OCI-LY7 (cell line): ENCODE data around the gene PLCB1. TPM values are rescaled to one million over a fixed set of nuclear protein-coding genes. Genes with fewer than 3 reads are reported as not detected.

Source experiments
- BruUV-seq: library from RNA; stranded (reverse); fragments of 400-500 nt; replicated peaks from 2 replicates; lab custom pipeline; 2021; lab: Mats Ljungman, UMichigan
- CTCF ChIA-PET: fragments of 300-600 bp; sonication (Branson Sonifier 250); formaldehyde crosslinking; loops from one replicate; lab custom pipeline; 2022; ENCODE audit warnings: antibody characterized with exemption; ENCODE audit not compliant: unreplicated experiment; lab: Charles Lee
- POLR2A ChIA-PET: fragments of 300-600 bp; sonication (Branson Sonifier 250); formaldehyde crosslinking; loops from one replicate; lab custom pipeline; 2022; ENCODE audit warnings: antibody characterized with exemption; lab: Charles Lee
- DNase-seq: peaks from one replicate; pipeline ENCODE4 v3.0.0-alpha.2; 2015; ENCODE audit warnings: low spot score
- H2AFZ ChIP-seq: fragments of 200-600 bp; sonication (generic), shearing (Covaris generic); 2 replicates; pipeline ENCODE4 v1.6.1; 2014; ENCODE audit warnings: mild to moderate bottlenecking, antibody characterized with exemption, low read length, moderate library complexity
- H3K27ac ChIP-seq: fragments of 200-600 bp; sonication (generic); 2 replicates; pipeline ENCODE4 v1.5.1; 2014; ENCODE audit warnings: mixed run types, low read depth, mild to moderate bottlenecking, moderate library complexity, low read length, inconsistent platforms; ENCODE audit not compliant: poor library complexity, severe bottlenecking
- H3K36me3 ChIP-seq: fragments of 200-600 bp; sonication (generic); 2 replicates; pipeline ENCODE4 v1.6.1; 2014; ENCODE audit warnings: mild to moderate bottlenecking, antibody characterized with exemption, low read length, moderate library complexity, mixed read lengths; ENCODE audit not compliant: insufficient read depth
- H3K4me1 ChIP-seq: fragments of 200-600 bp; sonication (generic); 2 replicates; pipeline ENCODE4 v1.5.1; 2014; ENCODE audit warnings: mild to moderate bottlenecking, low read length; ENCODE audit not compliant: insufficient read depth, poor library complexity, severe bottlenecking
- H3K4me2 ChIP-seq: fragments of 200-600 bp; sonication (generic); 2 replicates; pipeline ENCODE4 v1.6.1; 2014; ENCODE audit warnings: mild to moderate bottlenecking, low read length
- H3K4me3 ChIP-seq: fragments of 200-600 bp; sonication (generic); 2 replicates; pipeline ENCODE4 v1.5.1; 2014; ENCODE audit warnings: mild to moderate bottlenecking, low read depth, low read length; ENCODE audit not compliant: poor library complexity, severe bottlenecking
- H3K79me2 ChIP-seq: fragments of 200-600 bp; sonication (generic); 2 replicates; pipeline ENCODE4 v1.6.1; 2016; ENCODE audit warnings: low read depth, mild to moderate bottlenecking, low read length, moderate library complexity, mixed read lengths; ENCODE audit not compliant: insufficient read depth
- H3K9me2 ChIP-seq: fragments of 200-600 bp; sonication (generic); 2 replicates; pipeline ENCODE4 v1.6.1; 2016; ENCODE audit warnings: mild to moderate bottlenecking, low read length, mixed read lengths; ENCODE audit not compliant: insufficient read depth
- H3K9me3 ChIP-seq: fragments of 200-600 bp; sonication (generic); 2 replicates; pipeline ENCODE4 v1.6.1; 2014; ENCODE audit warnings: mild to moderate bottlenecking, mixed run types, low read length, mixed read lengths
- H4K20me1 ChIP-seq: fragments of 200-600 bp; sonication (generic); 2 replicates; pipeline ENCODE4 v1.6.1; 2014; ENCODE audit warnings: mild to moderate bottlenecking, antibody characterized with exemption, low read length, moderate library complexity, mixed read lengths; ENCODE audit not compliant: insufficient read depth
- EZH2phosphoT487 ChIP-seq: fragments of 200-600 bp; sonication (generic); IDR thresholded peaks from 2 replicates; pipeline ENCODE4 v1.6.1; 2018; ENCODE audit warnings: low read depth, borderline replicate concordance, mild to moderate bottlenecking, mixed run types, antibody characterized with exemption, low read length, moderate library complexity, mixed read lengths
- intact Hi-C: fragments of 100-400 bp; cut with micrococcal nuclease; formaldehyde crosslinking; loops from one replicate; pipeline ENCODE4 v1.10.0; 2022; ENCODE audit not compliant: unreplicated experiment
- total RNA-seq, 2 experiments: library from RNA; depleted of rRNA in 1 of 2; stranded (reverse); fragments of >200 nt in 1 of 2; shearing (Covaris generic) in 1 of 2; gene quantifications; 2 replicates each; pipeline ENCODE4 v1.2.3, GENCODE V29; 2014 to 2022
- TF ChIP-seq, protein P1 (sequence below): fragments of 200-600 bp; sonication (generic); conservative IDR thresholded peaks from 2 replicates; pipeline ENCODE4 v1.5.1; 2014; ENCODE audit warnings: mild to moderate bottlenecking, antibody characterized with exemption, low read length, moderate library complexity, mixed read lengths

The PLCB1 gene
- total RNA-seq, 2 experiments from 2014 or later: 14.6 to 30.5 TPM

DNA sequence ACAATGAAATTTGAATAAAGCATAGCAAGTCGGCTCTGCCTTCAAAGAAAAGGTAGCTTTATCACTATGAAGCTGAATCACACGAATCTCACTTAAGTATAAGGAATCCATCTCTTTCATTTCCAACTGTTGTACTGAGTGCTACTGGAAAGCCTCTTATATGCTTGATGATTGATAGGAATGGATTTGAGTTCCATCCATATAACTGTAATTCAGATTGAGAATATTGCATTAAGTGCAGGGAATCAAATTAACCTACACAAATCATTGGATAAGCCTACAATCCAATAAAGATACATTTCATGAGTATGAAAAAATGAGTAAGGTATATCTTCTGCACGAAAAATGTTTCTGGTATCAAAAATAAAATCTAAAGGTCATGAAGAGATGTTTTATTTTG lies 492.0 kb downstream of the PLCB1 start:
- no peaks in the 10 kb centered on the region for H3K9me2 ChIP-seq
- ChIA-PET POLR2A (interaction anchor here (1.8 kb wide), 1 partner anchor 12 kb away, joined by 3 read pairs; no protein-coding TSS in a partner anchor), CTCF (no interaction called here)
- H4K20me1 ChIP-seq: no peaks in the 10 kb centered on the region
- intact Hi-C loops: no loop called here
- H3K4me3 ChIP-seq: no peak overlapping the region
- no TSS peak for BruUV-seq
- TF ChIP-seq EZH2phosphoT487: no peak
- TF ChIP-seq, protein P1, sequence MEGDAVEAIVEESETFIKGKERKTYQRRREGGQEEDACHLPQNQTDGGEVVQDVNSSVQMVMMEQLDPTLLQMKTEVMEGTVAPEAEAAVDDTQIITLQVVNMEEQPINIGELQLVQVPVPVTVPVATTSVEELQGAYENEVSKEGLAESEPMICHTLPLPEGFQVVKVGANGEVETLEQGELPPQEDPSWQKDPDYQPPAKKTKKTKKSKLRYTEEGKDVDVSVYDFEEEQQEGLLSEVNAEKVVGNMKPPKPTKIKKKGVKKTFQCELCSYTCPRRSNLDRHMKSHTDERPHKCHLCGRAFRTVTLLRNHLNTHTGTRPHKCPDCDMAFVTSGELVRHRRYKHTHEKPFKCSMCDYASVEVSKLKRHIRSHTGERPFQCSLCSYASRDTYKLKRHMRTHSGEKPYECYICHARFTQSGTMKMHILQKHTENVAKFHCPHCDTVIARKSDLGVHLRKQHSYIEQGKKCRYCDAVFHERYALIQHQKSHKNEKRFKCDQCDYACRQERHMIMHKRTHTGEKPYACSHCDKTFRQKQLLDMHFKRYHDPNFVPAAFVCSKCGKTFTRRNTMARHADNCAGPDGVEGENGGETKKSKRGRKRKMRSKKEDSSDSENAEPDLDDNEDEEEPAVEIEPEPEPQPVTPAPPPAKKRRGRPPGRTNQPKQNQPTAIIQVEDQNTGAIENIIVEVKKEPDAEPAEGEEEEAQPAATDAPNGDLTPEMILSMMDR: no peak
- no peaks in the 10 kb centered on the region for H3K36me3 ChIP-seq
- no peaks in the 10 kb centered on the region for H3K9me3 ChIP-seq
- DNase-seq: no peak
- no peaks in the 10 kb centered on the region for H3K79me2 ChIP-seq
- no peak overlapping the region for H2AFZ ChIP-seq
- H3K27ac ChIP-seq: no peak overlapping the region
- H3K4me2 ChIP-seq: no peak overlapping the region
- H3K4me1 ChIP-seq: peaks cover 3% of the 10 kb centered on the region

GRCh38 chr20:8624616-8625015 lies 492.6 kb downstream of the PLCB1 start:
- Histone ChIP-seq H3K9me2 (no peaks in the 10 kb centered on the region), H3K79me2 (no peaks in the 10 kb centered on the region), H3K36me3 (no peaks in the 10 kb centered on the region), H3K4me3 (no peak overlapping the region), H3K4me1 (peaks cover 3% of the 10 kb centered on the region), H2AFZ (no peak overlapping the region), H4K20me1 (no peaks in the 10 kb centered on the region), H3K9me3 (no peaks in the 10 kb centered on the region), H3K27ac (no peak overlapping the region), H3K4me2 (no peak overlapping the region)
- CTCF ChIA-PET: no interaction called here
- POLR2A ChIA-PET: no interaction called here
- no peak for DNase-seq
- TF ChIP-seq EZH2phosphoT487: no peak
- TF ChIP-seq, protein P1: no peak
- no TSS peak for BruUV-seq
- intact Hi-C loops: no loop called here

GRCh38 chr20:8627340-8628004 lies 495.4 kb downstream of the PLCB1 start:
- Histone ChIP-seq H3K36me3 (no peaks in the 10 kb centered on the region), H3K9me3 (no peaks in the 10 kb centered on the region), H4K20me1 (no peaks in the 10 kb centered on the region), H3K4me1 (no peaks in the 10 kb centered on the region), H3K9me2 (no peaks in the 10 kb centered on the region), H3K79me2 (no peaks in the 10 kb centered on the region), H3K4me3 (no peak overlapping the region), H2AFZ (no peak overlapping the region), H3K27ac (no peak overlapping the region), H3K4me2 (no peak overlapping the region)
- CTCF ChIA-PET: no interaction called here
- intact Hi-C loops: no loop called here
- no TSS peak for BruUV-seq
- DNase-seq: no peak
- POLR2A ChIA-PET: no interaction called here
- TF ChIP-seq, protein P1: no peak
- no peak for TF ChIP-seq EZH2phosphoT487
